Measurements from ENCODE around the gene KRTAP20-1.

- TF ChIP-seq CTCF (IDR thresholded peaks at IDR 0.05), result no peak
- TF ChIP-seq POLR2A (IDR thresholded peaks at IDR 0.05), result no peak
Measured at GRCh38 chr21:30646904-30647414, 30.7 kb downstream of the KRTAP20-1 start.
